NCI-H146 treated with DMSO at 0.1 percent for 48 hours (cell line): ENCODE data around the gene LYZ.
"Not testable (repeated sequence)": the region's sequence is repeated elsewhere in the genome, so short reads cannot be mapped to it uniquely, and the experiment has no call there.

Experiments
- DNase-seq: peaks from one replicate; lab custom pipeline; 2025; ENCODE audit not compliant: unreplicated experiment; lab: John Stamatoyannopoulos, UW

Gene LYZ

DNA sequence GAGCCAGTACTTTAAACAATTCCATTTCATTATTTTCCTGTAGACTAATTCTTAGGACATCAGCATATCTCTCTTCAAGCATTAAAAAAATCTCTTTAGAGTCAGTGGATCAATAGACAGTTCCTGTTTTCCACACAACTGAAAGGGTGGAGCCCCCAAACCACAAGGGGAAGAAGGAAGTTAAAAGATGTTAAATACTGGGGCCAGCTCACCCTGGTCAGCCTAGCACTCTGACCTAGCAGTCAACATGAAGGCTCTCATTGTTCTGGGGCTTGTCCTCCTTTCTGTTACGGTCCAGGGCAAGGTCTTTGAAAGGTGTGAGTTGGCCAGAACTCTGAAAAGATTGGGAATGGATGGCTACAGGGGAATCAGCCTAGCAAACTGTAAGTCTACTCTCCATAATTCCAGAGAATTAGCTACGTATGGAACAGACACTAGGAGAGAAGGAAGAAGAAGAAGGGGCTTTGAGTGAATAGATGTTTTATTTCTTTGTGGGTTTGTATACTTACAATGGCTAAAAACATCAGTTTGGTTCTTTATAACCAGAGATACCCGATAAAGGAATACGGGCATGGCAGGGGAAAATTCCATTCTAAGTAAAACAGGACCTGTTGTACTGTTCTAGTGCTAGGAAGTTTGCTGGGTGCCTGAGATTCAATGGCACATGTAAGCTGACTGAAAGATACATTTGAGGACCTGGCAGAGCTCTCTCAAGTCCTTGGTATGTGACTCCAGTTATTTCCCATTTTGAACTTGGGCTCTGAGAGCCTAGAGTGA is at the start of gene LYZ:
TSS of gene LYZ (plus strand) at position 220 of the 777 bp plus-strand sequence. CDS start at position 248, 28 bp downstream.
- no peak for DNase-seq

DNA sequence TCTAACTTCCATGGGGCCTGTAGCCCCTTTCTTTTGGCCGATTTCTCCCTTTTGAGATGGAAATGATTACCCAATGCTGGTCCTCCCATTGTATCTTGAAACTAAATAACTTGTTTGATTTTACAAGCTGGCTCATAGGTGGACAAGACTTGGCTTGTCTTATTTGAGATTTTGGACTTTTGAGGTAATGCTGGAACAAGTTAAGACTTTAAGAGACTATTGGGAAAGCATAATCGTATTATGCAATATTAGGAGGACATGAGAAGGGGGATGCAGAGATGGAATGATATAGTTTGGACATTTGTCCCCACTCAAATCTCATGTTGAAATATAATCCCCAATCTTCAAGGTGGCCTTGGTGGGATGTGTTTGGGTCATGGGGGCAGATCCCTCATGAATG is 49.2 kb upstream of the LYZ start:
- DNase-seq, result no peak

GRCh38 chr12:69304284-69304683 is 43.9 kb upstream of the LYZ start:
- no peak for DNase-seq

DNA sequence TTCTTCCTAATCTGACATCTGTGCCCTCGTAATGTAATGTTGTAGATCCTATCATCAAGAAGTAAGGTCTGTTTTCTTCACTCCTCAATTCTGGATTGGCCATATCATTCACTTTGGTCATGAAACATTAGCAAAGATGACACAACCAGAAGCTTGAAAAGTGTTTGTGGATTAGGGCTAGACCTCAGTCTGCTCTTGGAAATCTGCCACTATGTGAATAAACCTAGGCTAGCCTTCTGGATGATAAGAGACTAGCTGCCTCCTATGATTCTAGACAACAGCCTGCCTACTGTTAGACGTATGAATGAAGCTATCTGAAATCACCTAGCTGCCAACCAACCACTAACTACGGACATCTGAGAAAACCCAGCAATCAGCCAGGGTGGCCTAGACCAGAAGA is 38.7 kb upstream of the LYZ start:
- DNase-seq, result no peak

- no peak for DNase-seq
Measured at GRCh38 chr12:69313209-69313608, 35.0 kb upstream of the LYZ start.

- not testable (repeated sequence) for DNase-seq
Measured at GRCh38 chr12:69316784-69317183, 31.4 kb upstream of the LYZ start.

- not testable (repeated sequence) for DNase-seq
Measured at GRCh38 chr12:69317233-69317632, 30.9 kb upstream of the LYZ start.

GRCh38 chr12:69318225-69318624 is 30.0 kb upstream of the LYZ start:
- no peak for DNase-seq

- DNase-seq, result no peak
Measured at GRCh38 chr12:69321351-69321750, 26.8 kb upstream of the LYZ start.

GRCh38 chr12:69324797-69325466 is 23.2 kb upstream of the LYZ start:
- DNase-seq, result no peak

GRCh38 chr12:69328426-69328825 is 19.8 kb upstream of the LYZ start:
- DNase-seq, result no peak

- DNase-seq, result no peak
Measured at GRCh38 chr12:69329669-69330428, 18.3 kb upstream of the LYZ start.

GRCh38 chr12:69330475-69331473 is 17.4 kb upstream of the LYZ start:
- peak; percentile 50 for DNase-seq

DNA sequence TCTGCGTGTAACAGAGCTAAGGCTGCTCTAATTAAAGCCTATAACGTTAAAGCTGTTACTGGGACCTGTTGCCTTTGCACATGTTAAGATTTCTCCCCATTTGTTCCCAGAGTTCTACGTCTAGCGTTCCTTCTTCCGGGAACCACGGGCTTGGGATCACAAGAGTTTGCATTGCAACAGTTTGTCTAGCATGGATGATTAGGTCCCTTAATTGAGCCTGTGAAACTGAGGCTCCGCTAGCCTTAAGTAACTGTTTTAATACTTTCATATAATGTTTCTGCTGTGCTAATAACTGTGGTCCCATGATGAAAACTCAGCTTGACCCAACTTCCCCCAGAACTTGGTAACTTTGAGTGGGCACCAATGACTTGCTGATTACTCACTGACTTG is 16.7 kb upstream of the LYZ start:
- no peak for DNase-seq

DNA sequence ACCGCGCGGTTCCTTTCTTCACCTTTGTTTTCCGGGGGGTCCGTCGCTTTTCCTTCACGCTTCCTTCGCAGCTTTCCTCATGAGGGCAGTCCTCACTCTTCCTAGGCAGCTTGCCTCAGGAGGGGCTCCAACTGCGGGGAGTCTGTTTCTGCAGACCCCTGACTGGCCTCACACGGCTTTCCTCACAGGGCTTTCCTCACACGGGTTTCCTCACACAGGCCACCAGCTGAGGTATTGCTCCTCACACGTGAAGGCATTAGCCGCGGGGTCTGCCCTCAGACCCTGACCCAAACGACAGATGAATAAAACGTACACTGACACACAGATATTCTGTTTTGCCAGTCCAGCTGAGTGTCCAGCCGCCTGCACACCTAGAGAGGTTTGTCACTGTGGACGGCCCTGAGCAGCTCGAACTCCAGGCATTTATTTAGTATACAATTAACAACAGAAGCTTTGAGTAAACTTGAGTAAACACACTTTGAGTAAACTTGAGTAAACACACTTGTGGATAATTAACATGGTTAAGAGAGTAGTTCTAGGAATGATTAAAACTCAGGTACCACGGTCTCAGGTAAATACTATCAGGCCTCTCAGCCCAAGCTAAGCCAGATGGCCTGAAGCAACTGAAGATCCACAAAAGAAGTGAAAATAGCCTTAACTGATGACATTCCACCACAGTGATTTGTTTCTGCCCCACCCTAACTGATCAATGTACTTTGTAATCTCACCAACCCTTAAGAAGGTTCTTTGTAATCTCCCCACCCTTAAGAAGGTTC is 16.1 kb upstream of the LYZ start:
- DNase-seq, result no peak

GRCh38 chr12:69332815-69333358 is 15.3 kb upstream of the LYZ start:
- DNase-seq, result no peak

DNA sequence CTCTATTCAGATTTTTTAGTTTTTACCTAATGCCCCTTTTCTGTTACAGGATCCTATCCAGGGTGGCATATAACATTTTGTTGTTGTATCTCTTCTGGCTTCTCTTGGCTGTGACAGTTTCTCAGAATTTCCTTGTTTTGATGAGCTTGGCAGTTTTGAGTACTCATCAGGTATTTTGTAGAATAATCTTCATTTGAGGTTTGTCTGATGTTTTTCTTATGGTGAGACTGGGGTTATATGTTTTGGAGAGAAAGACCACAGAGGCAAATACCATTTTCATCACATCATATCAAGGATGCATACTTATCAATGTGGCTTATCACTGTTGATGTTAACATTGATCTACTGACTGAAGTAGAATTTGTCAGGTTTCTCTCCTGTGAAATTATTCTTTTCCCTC is 14.0 kb upstream of the LYZ start:
- DNase-seq, result no peak

DNA sequence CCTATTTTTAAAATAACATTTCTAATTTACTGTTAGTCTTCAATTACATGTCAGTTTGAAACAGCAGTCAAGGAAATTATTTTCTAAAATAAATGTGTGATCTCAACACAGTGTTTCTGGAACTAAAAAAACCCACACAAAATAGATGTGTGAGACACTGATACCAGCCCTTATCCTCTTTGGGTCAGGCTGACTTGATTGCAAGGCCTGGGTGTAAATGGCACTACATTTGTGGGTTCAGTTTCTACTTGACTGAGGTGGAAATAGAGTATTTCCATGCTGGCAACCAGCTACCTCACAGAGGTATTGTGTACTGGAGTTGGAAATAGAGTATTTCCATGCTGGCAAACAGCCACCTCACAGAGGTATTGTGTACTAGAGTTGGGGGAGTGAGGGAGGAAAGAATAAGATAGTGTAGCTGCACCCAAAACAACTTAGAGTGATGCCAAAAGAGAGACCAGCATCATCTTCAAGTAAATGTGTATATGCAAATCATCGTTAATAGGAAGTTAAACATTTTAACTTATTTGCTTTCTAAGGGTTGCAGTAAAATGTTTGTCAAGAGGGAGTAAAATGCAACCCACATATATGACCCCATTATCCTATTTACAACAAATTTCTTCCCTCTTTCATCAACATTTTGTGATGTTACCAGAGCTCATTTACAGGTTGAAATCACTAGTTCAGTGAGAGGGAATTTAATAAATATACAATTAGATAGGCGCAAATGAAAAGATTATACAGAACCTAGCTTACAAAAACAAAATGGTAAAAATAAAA is 10.7 kb upstream of the LYZ start:
- no peak for DNase-seq
